Testis (tissue), 3 donors: ENCODE results near the gene LPIN3. TPM values are rescaled to one million over a fixed set of nuclear protein-coding genes. Genes with fewer than 3 reads are reported as not detected.

Experiments
- DNase-seq: peaks from one replicate; pipeline ENCODE4 v3.0.0-alpha.2; 2019
- H3K27ac ChIP-seq, 2 donors: fragments of 200-600 bp; sonication (generic); one replicate each; pipeline ENCODE4 v1.5.1; 2019
- H3K27me3 ChIP-seq: fragments of 200-600 bp; sonication (generic); one replicate; pipeline ENCODE4 v1.5.1; 2019
- H3K36me3 ChIP-seq: fragments of 200-600 bp; sonication (generic); one replicate; pipeline ENCODE4 v1.5.1; 2017; ENCODE audit warnings: low read depth; ENCODE audit errors: missing control alignments
- H3K4me1 ChIP-seq: fragments of 200-600 bp; sonication (generic); one replicate; pipeline ENCODE4 v1.5.1; 2019
- H3K4me3 ChIP-seq, 2 donors: fragments of 200-600 bp; sonication (generic); one replicate each; pipeline ENCODE4 v1.5.1; 2017 to 2019
- H3K9me3 ChIP-seq: fragments of 200-600 bp; sonication (generic); one replicate; pipeline ENCODE4 v1.5.1; 2017
- POLR2A ChIP-seq: fragments of 450-650 bp; IDR thresholded peaks from one replicate; pipeline ENCODE4 v1.6.1; 2017; ENCODE audit warnings: antibody characterized with exemption, mild to moderate bottlenecking, moderate library complexity
- WGBS, 2 donors: methylation state at CpG; one replicate each; pipeline ENCODE4 v1.1.5; 2018; 5-methylcytosine and 5-hydroxymethylcytosine counted together
- intact Hi-C: fragments of 100-400 bp; cut with DNase I; formaldehyde crosslinking; loops from one replicate; pipeline ENCODE4 v1.15.1; 2023; ENCODE audit warnings: low total_unique reads
- polyA plus RNA-seq: library from polyadenylated mRNA; stranded (reverse); fragments of 350-450 nt; fragmentation: Illumina TruSeq; extraction: RNeasy Lipid Tissue Mini Kit (QIAGEN cat#74804); gene quantifications from one replicate; pipeline ENCODE4 v1.2.3, GENCODE V29; 2014; ENCODE audit warnings: low read depth, low replicate concordance; ENCODE audit not compliant: insufficient read depth
- total RNA-seq, 2 donors: library from RNA; depleted of rRNA; stranded (reverse); fragments of >200 nt; gene quantifications; one replicate each; pipeline ENCODE4 v1.2.3, GENCODE V29; 2016
- TF ChIP-seq, protein P1 (sequence below), 3 experiments: fragments of 450-650 bp in 2 of 3; fragments of 200-600 bp in 1 of 3; sonication (generic) in 1 of 3; IDR thresholded peaks; one replicate each; pipeline ENCODE4 v1.5.1; 2016 to 2019; ENCODE audit warnings: antibody characterized with exemption in 3 of 3, mild to moderate bottlenecking in 2 of 3, moderate library complexity in 1 of 3

Gene LPIN3
- total and polyA plus RNA-seq, 3 donors from 2014 or later: 7.6 to 13.6 (median 9.9) TPM

DNA sequence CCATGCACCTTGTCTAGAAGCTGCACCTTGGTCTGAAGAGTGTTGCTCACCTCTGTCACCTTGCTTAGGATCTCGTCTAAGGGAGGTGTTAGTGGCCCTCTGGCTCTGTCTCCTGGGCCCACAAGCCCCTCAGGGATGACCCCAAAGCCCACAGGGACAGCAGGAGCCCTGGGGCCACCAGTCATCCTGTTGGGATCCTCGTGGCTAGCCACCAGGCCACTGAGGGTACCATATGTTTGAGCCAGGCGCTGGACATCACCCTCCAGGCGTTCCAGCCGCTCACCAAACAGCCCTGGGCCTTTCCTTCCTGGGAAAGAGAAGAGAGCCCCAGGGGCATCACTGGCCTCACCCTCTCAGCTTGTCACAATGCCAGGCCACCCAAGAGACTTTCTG is 22.1 kb downstream of the LPIN3 start:
- intact Hi-C loops: no loop called here
- H3K4me1 ChIP-seq: peaks cover 11% of the 10 kb centered on the region
- WGBS, 2 donors: 80 to 100% methylated on average over 4 to 5 of the region's 5 CpGs

DNA sequence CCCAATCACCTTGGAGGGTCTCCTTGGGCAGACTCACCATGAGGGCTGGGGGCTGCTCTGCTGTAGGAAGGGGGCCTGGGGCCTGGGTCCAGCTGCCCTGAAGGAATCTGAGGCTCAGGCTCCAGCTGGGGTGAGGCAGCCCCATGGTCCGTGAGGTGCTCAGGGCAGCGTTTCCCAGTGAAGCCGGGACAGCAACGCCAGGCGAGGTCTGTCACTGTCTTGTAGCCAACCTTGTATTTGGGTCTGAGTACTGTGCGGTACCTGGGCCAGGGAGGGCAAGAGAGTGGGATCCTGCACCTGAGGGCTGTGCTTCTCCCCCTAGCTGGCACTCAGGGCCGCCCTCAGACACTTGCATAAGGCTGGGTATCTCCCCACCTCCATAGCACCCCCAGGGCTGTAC is 23.0 kb downstream of the LPIN3 start:
- no peak overlapping the region for H3K4me3 ChIP-seq
- no peak for DNase-seq
- H3K27me3 ChIP-seq: no peaks in the 10 kb centered on the region
- intact Hi-C loops: no loop called here
- H3K36me3 ChIP-seq: no peaks in the 10 kb centered on the region
- no peaks in the 10 kb centered on the region for H3K9me3 ChIP-seq
- no peak overlapping the region for H3K27ac ChIP-seq
- TF ChIP-seq POLR2A: no peak
- WGBS, 2 donors: 89 to 94% methylated on average over 5 to 7 of the region's 7 CpGs
- H3K4me1 ChIP-seq: peaks cover 11% of the 10 kb centered on the region

More for the DNA sequence above, 22.1 kb downstream of the LPIN3 start:
- Histone ChIP-seq H3K4me3 (no peak overlapping the region), H3K27me3 (no peaks in the 10 kb centered on the region), H3K36me3 (no peaks in the 10 kb centered on the region), H3K9me3 (no peaks in the 10 kb centered on the region), H3K27ac (no peak overlapping the region)
- TF ChIP-seq POLR2A: no peak
- TF ChIP-seq, protein P1, sequence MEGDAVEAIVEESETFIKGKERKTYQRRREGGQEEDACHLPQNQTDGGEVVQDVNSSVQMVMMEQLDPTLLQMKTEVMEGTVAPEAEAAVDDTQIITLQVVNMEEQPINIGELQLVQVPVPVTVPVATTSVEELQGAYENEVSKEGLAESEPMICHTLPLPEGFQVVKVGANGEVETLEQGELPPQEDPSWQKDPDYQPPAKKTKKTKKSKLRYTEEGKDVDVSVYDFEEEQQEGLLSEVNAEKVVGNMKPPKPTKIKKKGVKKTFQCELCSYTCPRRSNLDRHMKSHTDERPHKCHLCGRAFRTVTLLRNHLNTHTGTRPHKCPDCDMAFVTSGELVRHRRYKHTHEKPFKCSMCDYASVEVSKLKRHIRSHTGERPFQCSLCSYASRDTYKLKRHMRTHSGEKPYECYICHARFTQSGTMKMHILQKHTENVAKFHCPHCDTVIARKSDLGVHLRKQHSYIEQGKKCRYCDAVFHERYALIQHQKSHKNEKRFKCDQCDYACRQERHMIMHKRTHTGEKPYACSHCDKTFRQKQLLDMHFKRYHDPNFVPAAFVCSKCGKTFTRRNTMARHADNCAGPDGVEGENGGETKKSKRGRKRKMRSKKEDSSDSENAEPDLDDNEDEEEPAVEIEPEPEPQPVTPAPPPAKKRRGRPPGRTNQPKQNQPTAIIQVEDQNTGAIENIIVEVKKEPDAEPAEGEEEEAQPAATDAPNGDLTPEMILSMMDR (IDR thresholded peaks at IDR 0.05): no peak
- no peak for DNase-seq

DNA sequence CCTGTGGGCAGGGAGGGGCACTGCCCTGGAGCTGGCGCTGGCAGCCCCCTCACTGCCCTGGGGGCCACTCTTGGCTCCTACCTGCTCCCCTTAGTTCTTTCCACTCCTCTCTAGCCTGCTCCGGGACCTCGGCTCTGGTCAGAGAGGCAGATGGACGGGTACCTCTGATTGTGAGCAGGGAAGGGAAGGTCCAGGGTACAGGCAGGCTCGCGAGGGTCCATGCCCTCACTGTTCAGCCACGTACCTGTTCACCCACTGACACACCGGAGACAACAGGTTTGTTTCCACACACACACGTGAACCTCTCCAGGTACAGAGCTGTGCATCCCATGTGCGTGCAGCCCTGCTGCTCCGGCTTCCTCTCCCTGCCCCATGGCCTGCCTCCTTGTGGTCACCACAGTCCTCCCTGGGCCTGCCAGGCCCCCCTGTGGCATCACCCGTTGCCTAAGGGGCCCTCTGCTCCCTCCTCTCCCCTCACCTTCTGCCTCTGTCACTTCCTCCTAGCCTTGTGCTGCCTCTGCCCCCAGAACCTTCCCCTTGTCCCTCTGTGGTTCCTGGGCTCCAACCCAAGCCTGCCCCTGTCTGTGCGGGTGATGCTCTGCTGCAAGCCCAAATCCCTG is 23.7 kb downstream of the LPIN3 start:
- TF ChIP-seq, protein P1 (IDR thresholded peaks at IDR 0.05): no peak
- TF ChIP-seq POLR2A: no peak
- no peak for DNase-seq
- intact Hi-C loops: no loop called here
- H3K9me3 ChIP-seq: no peaks in the 10 kb centered on the region
- 91 to 97% methylated on average over 5 to 13 of the region's 13 CpGs for WGBS, 2 donors
- H3K4me3 ChIP-seq: no peak overlapping the region
- no peaks in the 10 kb centered on the region for H3K27me3 ChIP-seq
- no peak overlapping the region for H3K27ac ChIP-seq
- no peaks in the 10 kb centered on the region for H3K36me3 ChIP-seq
- H3K4me1 ChIP-seq: peaks cover 11% of the 10 kb centered on the region

DNA sequence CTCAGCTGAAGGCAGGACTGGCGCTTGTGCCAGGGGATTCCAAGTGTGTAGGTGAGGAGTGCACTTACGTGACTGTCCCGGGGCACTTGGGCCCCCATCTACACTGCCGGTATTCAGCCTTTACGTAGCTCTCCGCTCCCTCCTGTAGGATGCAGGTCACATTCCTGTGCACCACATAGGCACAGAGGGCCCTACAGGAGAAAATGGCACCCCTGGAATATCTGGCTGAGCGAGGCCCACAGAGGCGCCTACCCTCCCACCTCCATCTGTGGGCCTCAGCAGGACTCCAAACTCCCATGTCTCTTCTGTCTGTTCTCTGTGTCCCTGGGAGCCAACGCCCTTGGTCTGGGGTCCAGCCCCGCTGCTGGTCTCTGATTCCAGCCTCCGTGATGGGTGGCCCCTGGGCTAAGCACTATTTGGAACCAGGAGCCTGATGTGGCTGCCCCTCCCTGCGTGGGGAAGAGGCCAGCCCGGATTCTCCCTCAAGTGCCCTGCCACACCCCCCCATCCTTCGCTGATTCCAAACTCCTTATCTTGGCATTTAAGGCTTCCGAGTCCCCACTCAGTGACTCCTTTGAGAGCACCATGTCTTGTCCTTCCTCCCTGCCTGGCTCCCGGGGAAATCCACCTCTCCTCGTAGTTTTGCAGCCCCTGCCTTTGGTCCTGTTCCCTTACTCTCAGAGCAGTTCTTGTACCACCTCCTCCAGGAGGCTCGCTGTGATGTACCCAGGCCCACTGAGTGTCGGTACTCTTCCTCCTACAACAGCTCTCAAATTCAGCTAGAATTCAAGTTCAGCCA is 24.5 kb downstream of the LPIN3 start:
- TF ChIP-seq, protein P1 (IDR thresholded peaks at IDR 0.05): no peak
- TF ChIP-seq POLR2A: no peak
- DNase-seq: no peak
- Histone ChIP-seq H3K4me3 (peak overlapping the region in 1 of 2 donors; percentile 50), H3K27ac (no peak overlapping the region), H3K27me3 (no peaks in the 10 kb centered on the region), H3K4me1 (peaks cover 5% of the 10 kb centered on the region), H3K9me3 (no peaks in the 10 kb centered on the region), H3K36me3 (no peaks in the 10 kb centered on the region)
- intact Hi-C loops: no loop called here
- 58 to 76% methylated on average over 14 to 19 of the region's 19 CpGs for WGBS, 2 donors

DNA sequence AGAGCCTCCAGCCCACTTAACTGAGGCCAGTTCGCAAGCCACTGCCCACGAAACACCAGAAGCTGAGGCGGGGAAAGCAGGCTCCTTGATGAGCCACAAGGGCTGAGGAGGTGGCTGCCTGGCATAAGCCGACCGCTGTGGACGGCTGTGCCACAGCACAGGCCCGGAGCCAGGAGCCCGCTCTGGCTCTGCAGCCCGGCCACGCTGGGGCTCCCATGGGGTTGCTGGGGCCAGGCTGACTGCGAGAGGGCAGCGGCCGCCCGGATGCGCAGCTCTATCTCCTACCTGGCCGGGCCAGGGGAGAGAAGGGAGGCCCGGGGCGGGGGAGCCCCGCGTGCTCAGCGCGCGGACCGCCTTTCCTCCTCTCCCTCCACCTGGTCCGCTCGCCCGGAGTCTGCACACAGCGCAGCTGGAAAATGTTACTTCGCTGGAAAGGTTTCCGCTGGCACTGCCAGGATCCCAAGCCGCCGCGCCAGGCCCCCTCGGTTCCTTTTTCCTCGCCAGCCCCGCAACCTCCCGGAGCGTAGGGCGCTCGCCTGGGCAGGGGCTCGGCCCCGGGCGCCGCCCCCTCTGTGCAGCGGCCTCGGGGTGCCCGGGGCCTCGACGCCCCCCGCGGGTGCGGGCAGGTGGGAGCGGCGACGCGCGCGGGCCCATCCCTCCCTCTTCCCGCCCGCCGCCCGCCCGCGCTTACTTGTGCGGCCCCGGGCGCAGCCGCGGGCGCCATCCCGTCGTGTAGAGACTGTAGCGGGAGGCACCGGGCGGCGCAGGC is 25.3 kb downstream of the LPIN3 start:
- Histone ChIP-seq H3K27me3 (no peaks in the 10 kb centered on the region), H3K27ac (no peak overlapping the region), H3K4me1 (peaks cover 5% of the 10 kb centered on the region), H3K9me3 (no peaks in the 10 kb centered on the region), H3K36me3 (no peaks in the 10 kb centered on the region), H3K4me3 (peak overlapping the region; percentile 37 to 50)
- intact Hi-C loops: no loop called here
- no peak for TF ChIP-seq POLR2A
- TF ChIP-seq, protein P1 (IDR thresholded peaks at IDR 0.05): no peak
- no peak for DNase-seq
- WGBS, 2 donors: 2 to 10% methylated on average over 2 to 76 of the region's 76 CpGs
